Mesenchymal stem cell (in vitro differentiated cells and primary cell): ENCODE results near the gene MXD1.

Source experiments
- DNase-seq: peaks from one replicate; pipeline ENCODE4 v3.0.0-alpha.2; 2013
- H2AFZ ChIP-seq: one replicate; pipeline ENCODE4 v1.6.1; 2013; ENCODE audit warnings: low read depth, mild to moderate bottlenecking, control low read depth, inconsistent platforms, low read length, moderate library complexity
- H2AK5ac ChIP-seq: 2 replicates; pipeline ENCODE4 v1.6.1; 2013; ENCODE audit warnings: low read length, moderate library complexity, mild to moderate bottlenecking, inconsistent platforms; ENCODE audit not compliant: severe bottlenecking
- H2BK120ac ChIP-seq: one replicate; pipeline ENCODE4 v1.6.1; 2013; ENCODE audit warnings: low read depth, mild to moderate bottlenecking, inconsistent platforms, low read length, moderate library complexity
- H2BK12ac ChIP-seq, 2 experiments: one replicate each; pipeline ENCODE4 v1.6.1; 2013; ENCODE audit warnings: inconsistent platforms in 2 of 2, low read length in 2 of 2, mild to moderate bottlenecking in 2 of 2, moderate library complexity in 2 of 2, control low read depth in 1 of 2
- H2BK15ac ChIP-seq: one replicate; pipeline ENCODE4 v1.6.1; 2013; ENCODE audit warnings: mild to moderate bottlenecking, low read depth, inconsistent platforms; ENCODE audit not compliant: poor library complexity, severe bottlenecking
- H2BK5ac ChIP-seq: 2 replicates; pipeline ENCODE4 v1.6.1; 2013; ENCODE audit warnings: low read depth, mild to moderate bottlenecking, low read length, control low read depth, inconsistent platforms; ENCODE audit not compliant: poor library complexity, severe bottlenecking
- H3K14ac ChIP-seq, 2 experiments: one replicate each; pipeline ENCODE4 v1.6.1; 2013; ENCODE audit warnings: inconsistent platforms in 2 of 2, low read length in 2 of 2, control low read depth in 1 of 2, mild to moderate bottlenecking in 1 of 2, moderate library complexity in 1 of 2
- H3K18ac ChIP-seq, 2 experiments: one replicate each; pipeline ENCODE4 v1.6.1; 2013; ENCODE audit warnings: inconsistent platforms in 2 of 2, low read length in 2 of 2, control low read depth in 1 of 2, low read depth in 1 of 2, mild to moderate bottlenecking in 1 of 2
- H3K23ac ChIP-seq, 2 experiments: one replicate each; pipeline ENCODE4 v1.6.1; 2013; ENCODE audit warnings: inconsistent platforms in 2 of 2, low read length in 2 of 2, mild to moderate bottlenecking in 2 of 2, moderate library complexity in 2 of 2, control low read depth in 1 of 2
- H3K27ac ChIP-seq: 2 replicates; pipeline ENCODE4 v1.5.1; 2013; ENCODE audit warnings: mild to moderate bottlenecking, moderate library complexity, low read length, control low read depth, inconsistent platforms; ENCODE audit not compliant: poor library complexity, severe bottlenecking
- H3K27me3 ChIP-seq, 2 experiments: 2 replicates each; pipeline versions ENCODE4 v1.6.1 to v1.7.0; 2013; ENCODE audit warnings: low read length in 2 of 2, mild to moderate bottlenecking in 2 of 2, moderate library complexity in 2 of 2, control low read depth in 1 of 2, inconsistent platforms in 1 of 2; ENCODE audit not compliant: control insufficient read depth in 1 of 2, insufficient read depth in 1 of 2
- H3K36me3 ChIP-seq, 2 experiments: 2 replicates each; pipeline versions ENCODE4 v1.6.1 to v1.7.0; 2013; ENCODE audit warnings: low read length in 2 of 2, control low read depth in 1 of 2, inconsistent platforms in 1 of 2, low read depth in 1 of 2, mild to moderate bottlenecking in 1 of 2; ENCODE audit not compliant: insufficient read depth in 2 of 2, control insufficient read depth in 1 of 2
- H3K4ac ChIP-seq, 2 experiments: one replicate each; pipeline ENCODE4 v1.6.1; 2013; ENCODE audit warnings: inconsistent platforms in 2 of 2, low read length in 2 of 2, mild to moderate bottlenecking in 2 of 2, moderate library complexity in 2 of 2, control low read depth in 1 of 2, low read depth in 1 of 2
- H3K4me1 ChIP-seq: 2 replicates; pipeline ENCODE4 v1.6.1; 2013; ENCODE audit warnings: low read depth, low read length, control low read depth; ENCODE audit not compliant: control insufficient read depth, insufficient read depth
- H3K4me2 ChIP-seq: 2 replicates; pipeline ENCODE4 v1.6.1; 2013; ENCODE audit warnings: low read length, mild to moderate bottlenecking, inconsistent platforms; ENCODE audit not compliant: poor library complexity, severe bottlenecking
- H3K4me3 ChIP-seq, 2 experiments: 2 replicates each; pipeline versions ENCODE4 v1.5.1 to v1.7.0; 2013; ENCODE audit warnings: low read length in 2 of 2, mild to moderate bottlenecking in 2 of 2, control low read depth in 1 of 2, low read depth in 1 of 2; ENCODE audit not compliant: insufficient read depth in 1 of 2
- H3K79me1 ChIP-seq: replicated peaks from 2 replicates; pipeline ENCODE4 v1.6.1; 2013; ENCODE audit warnings: mild to moderate bottlenecking, control low read depth, low read length, inconsistent platforms; ENCODE audit not compliant: poor library complexity, severe bottlenecking
- H3K9ac ChIP-seq: 2 replicates; pipeline ENCODE4 v1.7.0; 2013; ENCODE audit warnings: mild to moderate bottlenecking, low read length, moderate library complexity
- H3K9me3 ChIP-seq: 2 replicates; pipeline ENCODE4 v1.7.0; 2013; ENCODE audit warnings: mild to moderate bottlenecking, low read length; ENCODE audit not compliant: control insufficient read depth
- H4K8ac ChIP-seq: one replicate; pipeline ENCODE4 v1.6.1; 2013; ENCODE audit warnings: inconsistent platforms, mild to moderate bottlenecking, low read length, moderate library complexity
- H4K91ac ChIP-seq: one replicate; pipeline ENCODE4 v1.6.1; 2013; ENCODE audit warnings: mild to moderate bottlenecking, low read length, inconsistent platforms
- WGBS: methylation state at CpG from one replicate; pipeline ENCODE4 v1.1.7; 2013; ENCODE audit warnings: mixed read lengths; 5-methylcytosine and 5-hydroxymethylcytosine counted together

The MXD1 gene

DNA sequence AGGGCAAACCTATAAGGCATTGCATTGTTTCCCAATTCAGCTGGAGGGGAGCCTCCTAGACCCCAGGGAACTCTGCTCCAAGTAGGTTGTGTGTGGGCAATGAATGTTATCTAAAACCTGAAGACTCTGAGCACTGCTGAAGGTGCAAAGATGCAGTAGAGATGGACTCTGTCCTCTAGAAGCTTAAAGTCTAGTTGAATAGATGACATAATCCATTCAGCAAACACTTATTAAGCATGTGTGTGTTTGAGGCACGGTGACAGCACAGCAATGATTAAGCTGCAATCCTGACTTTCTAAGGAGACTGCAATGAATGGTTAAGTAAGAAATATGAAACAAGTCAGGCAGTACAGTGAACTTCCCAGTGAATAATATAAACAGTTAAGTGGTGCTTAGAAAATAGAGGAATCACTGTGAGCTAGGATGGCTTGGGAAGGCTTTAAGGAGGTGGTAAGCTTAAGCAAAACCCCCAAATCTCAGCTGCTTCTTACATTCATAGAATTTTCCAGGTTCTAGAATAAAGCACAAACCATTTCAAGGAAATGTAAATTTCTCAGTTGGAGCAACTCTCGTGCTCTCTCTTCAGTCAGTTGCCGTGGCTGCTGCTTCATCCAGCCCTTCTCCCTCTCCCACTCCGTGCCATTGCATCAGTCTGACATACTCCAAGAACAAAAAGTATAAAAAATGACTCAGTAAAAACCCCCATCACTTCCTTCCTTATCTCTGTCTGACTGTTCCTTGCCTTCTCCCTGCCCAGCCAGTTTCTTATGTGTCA, 19.1 kb downstream of the MXD1 start:
- H3K36me3 ChIP-seq: peaks cover 22 to 47% of the 10 kb centered on the region in 2 experiments
- 30% methylated on average over 4 of the region's 4 CpGs for WGBS

DNA sequence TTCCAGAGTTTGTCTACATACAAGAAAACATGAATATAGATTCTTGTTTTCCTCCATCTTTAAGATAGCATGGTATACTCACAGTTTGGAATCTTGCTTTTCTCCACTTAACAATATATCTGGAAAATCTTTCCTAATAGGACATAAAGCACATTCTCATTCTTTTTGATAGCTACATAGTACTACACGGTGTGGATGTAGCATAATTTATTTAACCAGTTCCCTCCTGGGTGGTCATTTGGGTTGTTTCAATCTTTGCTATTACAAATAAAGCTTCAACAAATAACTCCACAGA, 19.7 kb downstream of the MXD1 start:
- Histone ChIP-seq H3K4me1 (peaks cover 1% of the 10 kb centered on the region), H3K9me3 (no peaks in the 10 kb centered on the region), H4K8ac (no peak overlapping the region), H4K91ac (no peak overlapping the region), H2BK15ac (no peak overlapping the region), H3K79me1 (peaks cover 4% of the 10 kb centered on the region), H2BK12ac (no peak overlapping the region), H3K18ac (no peak overlapping the region), H3K14ac (no peak overlapping the region), H3K36me3 (peaks cover 22 to 48% of the 10 kb centered on the region in 2 experiments), H3K9ac (peak overlapping the region; percentile 78), H2BK120ac (no peak overlapping the region), H3K27ac (no peak overlapping the region), H3K4ac (no peak overlapping the region), H2AFZ (no peak overlapping the region), H3K4me2 (no peak overlapping the region), H3K27me3 (no peaks in the 10 kb centered on the region), H2BK5ac (no peak overlapping the region), H3K4me3 (peak overlapping the region in 1 of 2 experiments; percentile 25), H3K23ac (no peak overlapping the region), H2AK5ac (no peak overlapping the region)
- DNase-seq: no peak
- no CpG with 5 or more reads among the region's 1 CpG for WGBS

More for the DNA sequence above, 19.1 kb downstream of the MXD1 start:
- H3K9me3 ChIP-seq: no peaks in the 10 kb centered on the region
- peak overlapping the region; percentile 14 for H3K27ac ChIP-seq
- H2BK5ac ChIP-seq: no peak overlapping the region
- no peak overlapping the region for H4K8ac ChIP-seq
- peak overlapping the region in 1 of 2 experiments; percentile 29 for H3K18ac ChIP-seq
- no peak overlapping the region for H2BK15ac ChIP-seq
- H3K79me1 ChIP-seq: peaks cover 4% of the 10 kb centered on the region
- peak; percentile 95 for DNase-seq
- H2AK5ac ChIP-seq: no peak overlapping the region
- H2BK12ac ChIP-seq: peak overlapping the region in 1 of 2 experiments; percentile 52
- H3K4me2 ChIP-seq: no peak overlapping the region
- H2BK120ac ChIP-seq: no peak overlapping the region
- peak overlapping the region; percentile 78 for H3K9ac ChIP-seq
- H3K4me1 ChIP-seq: peaks cover 1% of the 10 kb centered on the region
- H4K91ac ChIP-seq: no peak overlapping the region
- no peak overlapping the region for H2AFZ ChIP-seq
- H3K23ac ChIP-seq: no peak overlapping the region
- H3K27me3 ChIP-seq: no peaks in the 10 kb centered on the region
- peak overlapping the region in 1 of 2 experiments; percentile 30 for H3K4ac ChIP-seq
- H3K14ac ChIP-seq: no peak overlapping the region
- H3K4me3 ChIP-seq: peak overlapping the region in 1 of 2 experiments; percentile 25

DNA sequence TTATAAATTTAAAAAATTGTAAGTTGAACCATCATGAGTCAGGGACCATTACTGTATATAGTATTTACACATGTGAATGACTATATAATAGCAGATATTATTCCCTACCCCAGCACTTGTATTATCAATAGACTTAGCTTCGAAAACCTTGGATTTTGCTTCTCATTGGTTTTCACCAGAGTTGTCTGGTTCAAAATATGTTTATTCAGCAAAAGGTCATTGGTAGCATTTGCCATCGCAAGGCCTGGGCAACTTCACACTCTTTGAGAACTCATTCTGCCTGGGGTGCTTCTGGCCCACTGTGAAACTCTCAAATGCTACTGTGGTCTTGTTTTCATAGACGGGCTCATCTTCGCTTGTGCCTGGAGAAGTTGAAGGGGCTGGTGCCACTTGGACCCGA, 20.1 kb downstream of the MXD1 start:
- Histone ChIP-seq H3K4me3 (peak overlapping the region in 1 of 2 experiments; percentile 25), H3K4me2 (no peak overlapping the region), H3K36me3 (peaks cover 24 to 53% of the 10 kb centered on the region in 2 experiments), H3K4me1 (peaks cover 1% of the 10 kb centered on the region), H3K9me3 (no peaks in the 10 kb centered on the region), H2BK5ac (no peak overlapping the region), H2AFZ (no peak overlapping the region), H3K4ac (no peak overlapping the region), H3K23ac (no peak overlapping the region), H2BK15ac (no peak overlapping the region), H2BK120ac (no peak overlapping the region), H3K9ac (peak overlapping the region; percentile 78), H3K27me3 (no peaks in the 10 kb centered on the region), H3K14ac (no peak overlapping the region), H3K27ac (no peak overlapping the region), H4K8ac (peak overlapping the region; percentile 4), H3K18ac (peak overlapping the region in 1 of 2 experiments; percentile 28), H4K91ac (no peak overlapping the region), H2AK5ac (no peak overlapping the region), H2BK12ac (no peak overlapping the region), H3K79me1 (peaks cover 4% of the 10 kb centered on the region)
- no peak for DNase-seq
- 98% methylated on average over 5 of the region's 5 CpGs for WGBS

DNA sequence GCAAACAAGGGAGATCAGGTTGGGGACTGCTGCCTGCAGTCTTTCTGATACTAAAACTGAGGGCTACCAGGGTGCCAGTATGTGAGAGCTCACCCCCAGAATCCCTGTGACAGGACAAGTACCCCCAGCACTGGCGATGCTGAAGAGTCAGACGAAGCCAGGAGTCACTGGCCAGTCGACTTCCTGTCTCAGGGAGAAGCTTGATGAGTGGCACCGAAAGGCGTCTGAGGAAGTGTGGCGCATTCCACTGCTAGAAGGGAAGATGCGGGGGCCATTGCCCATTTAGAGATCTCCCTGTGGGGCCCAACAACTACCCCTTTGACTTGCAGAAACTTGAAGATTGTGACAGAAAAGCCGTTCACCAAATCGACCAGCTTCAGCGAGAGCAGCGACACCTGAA, 22.0 kb downstream of the MXD1 start:
- H3K9ac ChIP-seq: no peak overlapping the region
- peaks cover 1% of the 10 kb centered on the region for H3K4me1 ChIP-seq
- no peak overlapping the region for H2BK120ac ChIP-seq
- 84% methylated on average over 11 of the region's 11 CpGs for WGBS
- H3K36me3 ChIP-seq: peaks cover 27 to 71% of the 10 kb centered on the region in 2 experiments
- no peak overlapping the region for H3K14ac ChIP-seq
- H4K91ac ChIP-seq: no peak overlapping the region
- H4K8ac ChIP-seq: no peak overlapping the region
- H3K4me3 ChIP-seq: no peak overlapping the region
- no peak overlapping the region for H2BK12ac ChIP-seq
- H3K23ac ChIP-seq: no peak overlapping the region
- H3K4ac ChIP-seq: no peak overlapping the region
- H3K4me2 ChIP-seq: no peak overlapping the region
- H3K18ac ChIP-seq: no peak overlapping the region
- no peak overlapping the region for H3K27ac ChIP-seq
- no peaks in the 10 kb centered on the region for H3K9me3 ChIP-seq
- H2BK5ac ChIP-seq: no peak overlapping the region
- no peak for DNase-seq
- no peak overlapping the region for H2AFZ ChIP-seq
- no peak overlapping the region for H2BK15ac ChIP-seq
- peaks cover 2% of the 10 kb centered on the region for H3K79me1 ChIP-seq
- H3K27me3 ChIP-seq: no peaks in the 10 kb centered on the region
- H2AK5ac ChIP-seq: no peak overlapping the region
